Small intestine (tissue), 7 donors: Measurements from ENCODE around the gene VEGFB. TPM values are rescaled to one million over a fixed set of nuclear protein-coding genes. Genes with fewer than 3 reads are reported as not detected.

Experiments
- DNase-seq, 2 donors: peaks; one replicate each; pipeline versions ENCODE4 v3.0.0 to v3.0.0-alpha.2; 2013
- FAIRE-seq: peaks from 2 replicates; lab custom pipeline; 2012; peaks lifted over from hg19 to GRCh38; lab: Jason Lieb, UNC
- H3K27ac ChIP-seq, 3 donors: one replicate each; pipeline ENCODE4 v1.5.1; 2013; ENCODE audit warnings: low read length in 2 of 3, mild to moderate bottlenecking in 2 of 3, control low read depth in 1 of 3, inconsistent platforms in 1 of 3, low read depth in 1 of 3, moderate library complexity in 1 of 3
- H3K27me3 ChIP-seq, 3 donors: one replicate each; pipeline ENCODE4 v1.6.1; 2013; ENCODE audit warnings: low read length in 3 of 3, inconsistent platforms in 1 of 3; ENCODE audit not compliant: control insufficient read depth in 3 of 3, insufficient read depth in 3 of 3
- H3K36me3 ChIP-seq, 3 donors: one replicate each; pipeline ENCODE4 v1.6.1; 2013; ENCODE audit warnings: low read length in 3 of 3, inconsistent platforms in 1 of 3, low read depth in 1 of 3, mild to moderate bottlenecking in 1 of 3, moderate library complexity in 1 of 3; ENCODE audit not compliant: control insufficient read depth in 3 of 3, insufficient read depth in 2 of 3
- H3K4me1 ChIP-seq, 3 donors: one replicate each; pipeline ENCODE4 v1.6.1; 2013; ENCODE audit warnings: low read length in 2 of 3, inconsistent platforms in 1 of 3, low read depth in 1 of 3, mild to moderate bottlenecking in 1 of 3, moderate library complexity in 1 of 3; ENCODE audit not compliant: control insufficient read depth in 3 of 3, insufficient read depth in 2 of 3
- H3K4me3 ChIP-seq, 3 donors: one replicate each; pipeline ENCODE4 v1.5.1; 2013; ENCODE audit warnings: low read length in 3 of 3, control low read depth in 1 of 3, inconsistent platforms in 1 of 3, low read depth in 1 of 3, mild to moderate bottlenecking in 1 of 3, moderate library complexity in 1 of 3
- H3K9me3 ChIP-seq, 2 donors: one replicate each; pipeline ENCODE4 v1.6.1; 2013; ENCODE audit warnings: low read depth in 1 of 2, low read length in 1 of 2; ENCODE audit not compliant: control insufficient read depth in 2 of 2, insufficient read depth in 1 of 2
- WGBS, 3 donors: extraction: QIAGEN DNeasy Blood & Tissue Kit; methylation state at CpG; one replicate each; pipeline ENCODE4 v1.1.7; 2013; 5-methylcytosine and 5-hydroxymethylcytosine counted together
- polyA plus RNA-seq, 4 donors: library from polyadenylated mRNA; stranded (reverse) in 3 of 4; unstranded in 1 of 4; fragments of 200-250 nt in 3 of 4; fragments of 120-200 nt in 1 of 4; gene quantifications; one replicate each; pipeline versions ENCODE4 v1.2.1 to v1.2.3, GENCODE V29; 2013
- donor health status: healthy with polysubstance abuse.
- donor health status: control.
- donor health status: control.
- donor health status: Bipolar disorder and iron deficiency.
- donor health status: healthy.

The VEGFB gene
- polyA plus RNA-seq, 4 donors: 34.8 to 109 (median 48.1) TPM

- peaks cover 5 to 60% (median 6%) of the 10 kb centered on the region in 3 donors for H3K36me3 ChIP-seq
- H3K9me3 ChIP-seq: no peaks in the 10 kb centered on the region
- FAIRE-seq (no peak), DNase-seq (peak in 1 of 2 donors; percentile 61)
- H3K27ac ChIP-seq: no peak overlapping the region
- WGBS, 3 donors: 29 to 67% (median 39%) methylated on average over 11 of the region's 11 CpGs
- no peaks in the 10 kb centered on the region for H3K27me3 ChIP-seq
- no peak overlapping the region for H3K4me3 ChIP-seq
- no peaks in the 10 kb centered on the region for H3K4me1 ChIP-seq
Observed at GRCh38 chr11:64218628-64219353, 15.6 kb upstream of the VEGFB start.

DNA sequence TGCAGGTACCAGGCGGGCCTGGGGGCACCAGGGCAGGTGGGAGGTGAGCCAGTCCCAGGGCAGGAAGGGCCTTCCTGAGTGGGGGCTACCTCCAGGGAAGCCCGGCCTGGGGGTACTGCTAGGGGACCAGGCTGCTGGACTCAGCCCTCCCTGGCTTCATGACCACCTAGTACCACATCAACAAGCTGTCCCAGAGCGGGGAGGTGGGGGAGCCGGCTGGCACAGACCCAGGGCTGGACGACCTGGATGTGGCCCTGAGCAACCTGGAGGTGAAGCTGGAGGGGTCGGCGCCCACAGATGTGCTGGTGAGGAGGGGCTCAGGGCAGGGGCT, 15.1 kb upstream of the VEGFB start:
- H3K27ac ChIP-seq: no peak overlapping the region
- DNase-seq: no peak
- WGBS, 3 donors: 84 to 90% (median 86%) methylated on average over 7 of the region's 7 CpGs

GRCh38 chr11:64219755-64220154, 14.6 kb upstream of the VEGFB start:
- no peak for FAIRE-seq
- Histone ChIP-seq H3K27ac (no peak overlapping the region), H3K4me1 (no peaks in the 10 kb centered on the region), H3K4me3 (no peak overlapping the region), H3K9me3 (no peaks in the 10 kb centered on the region), H3K36me3 (peaks cover 5 to 69% (median 6%) of the 10 kb centered on the region in 3 donors), H3K27me3 (no peaks in the 10 kb centered on the region)
- 88 to 95% (median 88%) methylated on average over 8 to 10 of the region's 10 CpGs for WGBS, 3 donors
- no peak for DNase-seq

More for the DNA sequence above, 15.1 kb upstream of the VEGFB start:
- Histone ChIP-seq H3K36me3 (peaks cover 5 to 65% (median 6%) of the 10 kb centered on the region in 3 donors), H3K27me3 (no peaks in the 10 kb centered on the region), H3K9me3 (no peaks in the 10 kb centered on the region), H3K4me3 (no peak overlapping the region), H3K4me1 (no peaks in the 10 kb centered on the region)
- FAIRE-seq: no peak

- H3K4me1 ChIP-seq: peaks cover 0 to 3% (median 1%) of the 10 kb centered on the region in 3 donors
- no peaks in the 10 kb centered on the region for H3K27me3 ChIP-seq
- no peak overlapping the region for H3K27ac ChIP-seq
- no peak for FAIRE-seq
- WGBS, 3 donors: 88 to 91% (median 91%) methylated on average over 11 to 17 of the region's 17 CpGs
- no peak for DNase-seq
- no peak overlapping the region for H3K4me3 ChIP-seq
- peaks cover 4 to 67% (median 6%) of the 10 kb centered on the region in 3 donors for H3K36me3 ChIP-seq
- no peaks in the 10 kb centered on the region for H3K9me3 ChIP-seq
Observed at GRCh38 chr11:64220271-64220670, 14.1 kb upstream of the VEGFB start.

DNA sequence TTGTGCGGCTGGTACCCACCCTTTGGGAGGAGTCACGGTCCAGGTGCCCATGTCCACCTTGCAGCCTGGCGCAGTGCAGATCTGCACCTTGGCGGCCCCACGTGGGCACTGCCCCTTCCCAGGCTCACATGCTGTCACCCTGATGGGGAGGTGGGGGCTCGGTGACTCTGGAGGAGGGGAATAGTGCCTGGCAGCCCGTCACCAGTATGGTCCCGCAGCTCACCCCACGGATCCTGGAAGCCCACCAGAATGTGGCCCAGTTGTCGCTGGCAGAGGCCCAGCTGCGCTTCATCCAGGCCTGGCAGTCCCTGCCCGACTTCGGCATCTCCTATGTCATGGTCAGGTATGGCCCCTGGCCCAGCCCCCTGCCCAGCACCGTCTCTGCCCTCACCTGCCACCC, 13.6 kb upstream of the VEGFB start:
- H3K9me3 ChIP-seq: no peaks in the 10 kb centered on the region
- H3K36me3 ChIP-seq: peaks cover 4 to 63% (median 6%) of the 10 kb centered on the region in 3 donors
- no peaks in the 10 kb centered on the region for H3K27me3 ChIP-seq
- DNase-seq (no peak), FAIRE-seq (no peak)
- H3K4me1 ChIP-seq: peaks cover 0 to 6% (median 1%) of the 10 kb centered on the region in 3 donors
- H3K4me3 ChIP-seq: no peak overlapping the region
- WGBS, 3 donors: 91 to 92% (median 91%) methylated on average over 12 to 14 of the region's 14 CpGs
- no peak overlapping the region for H3K27ac ChIP-seq

GRCh38 chr11:64222651-64223000, 11.8 kb upstream of the VEGFB start:
- Histone ChIP-seq H3K36me3 (peaks cover 4 to 58% (median 6%) of the 10 kb centered on the region in 3 donors), H3K27me3 (no peaks in the 10 kb centered on the region), H3K4me1 (peaks cover 0 to 18% (median 1%) of the 10 kb centered on the region in 3 donors), H3K4me3 (no peak overlapping the region), H3K27ac (no peak overlapping the region), H3K9me3 (no peaks in the 10 kb centered on the region)
- DNase-seq: no peak
- 80 to 83% (median 81%) methylated on average over 9 of the region's 9 CpGs for WGBS, 3 donors
- FAIRE-seq: no peak

GRCh38 chr11:64223001-64223651, 11.3 kb upstream of the VEGFB start:
- no peak for FAIRE-seq
- peak overlapping the region in 1 of 3 donors; percentile 14 for H3K27ac ChIP-seq
- DNase-seq: no peak
- no peak overlapping the region for H3K4me3 ChIP-seq
- peaks cover 4 to 56% (median 6%) of the 10 kb centered on the region in 3 donors for H3K36me3 ChIP-seq
- no peaks in the 10 kb centered on the region for H3K9me3 ChIP-seq
- no peaks in the 10 kb centered on the region for H3K27me3 ChIP-seq
- peaks cover 0 to 18% (median 1%) of the 10 kb centered on the region in 3 donors for H3K4me1 ChIP-seq
- WGBS, 3 donors: 86 to 88% (median 88%) methylated on average over 24 of the region's 24 CpGs

DNA sequence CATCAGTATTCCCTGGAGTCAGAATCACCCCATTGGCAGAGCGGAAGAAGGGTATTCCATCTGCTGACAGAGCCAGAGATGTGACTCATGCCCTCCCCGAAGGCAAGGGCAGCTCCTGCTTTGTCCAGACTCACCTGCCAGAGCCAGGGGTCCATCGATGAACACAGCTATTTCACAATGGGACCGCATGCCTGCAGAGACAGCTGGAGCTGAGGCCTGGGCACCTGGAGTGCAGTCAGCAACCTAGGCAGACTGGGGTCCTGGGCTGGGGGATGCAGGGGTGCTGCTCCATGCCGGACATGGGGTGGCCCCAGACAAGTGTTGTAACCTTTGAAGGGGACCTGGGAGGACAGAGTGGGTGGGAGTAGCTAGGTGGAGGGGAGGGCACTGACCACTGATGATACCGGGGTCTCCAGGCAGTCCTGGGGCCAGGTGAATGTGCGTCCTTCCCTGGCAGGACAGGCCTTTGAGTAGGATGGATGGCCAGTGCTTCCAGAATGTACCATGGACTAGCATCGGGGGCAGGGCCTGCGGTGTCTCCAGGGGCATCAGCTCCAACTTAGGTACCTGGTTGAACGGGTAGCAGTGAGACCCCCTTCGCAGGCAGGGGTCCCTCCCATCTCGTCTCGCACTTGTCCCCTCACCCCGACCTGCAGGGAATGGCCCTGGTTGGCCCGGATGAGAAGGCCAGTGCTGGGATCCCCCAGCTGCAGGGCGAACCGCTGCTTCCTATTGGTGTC, 10.1 kb upstream of the VEGFB start:
- WGBS, 3 donors: 88 to 91% (median 90%) methylated on average over 17 of the region's 17 CpGs
- Histone ChIP-seq H3K36me3 (peaks cover 4 to 45% (median 6%) of the 10 kb centered on the region in 3 donors), H3K9me3 (no peaks in the 10 kb centered on the region), H3K27ac (no peak overlapping the region), H3K4me3 (no peak overlapping the region), H3K4me1 (peaks cover 0 to 23% (median 1%) of the 10 kb centered on the region in 3 donors), H3K27me3 (no peaks in the 10 kb centered on the region)
- FAIRE-seq (no peak), DNase-seq (no peak)
